H54 (cell line): ENCODE results near the gene CHD2.
"Not testable (repeated sequence)": the region's sequence is repeated elsewhere in the genome, so short reads cannot be mapped to it uniquely, and the experiment has no call there.

Experiments used
- DNase-seq: peaks from one replicate; pipeline ENCODE4 v3.0.0; 2011; ENCODE audit warnings: low spot score, mixed read lengths; ENCODE audit not compliant: insufficient read length
- FAIRE-seq: peaks from 3 replicates; lab custom pipeline; 2011; peaks lifted over from hg19 to GRCh38; lab: Jason Lieb, UNC
- POLR2A ChIP-seq: IDR thresholded peaks from 2 replicates; pipeline ENCODE4 v1.6.1; 2011; ENCODE audit warnings: low read depth, mild to moderate bottlenecking, low read length

Gene CHD2

GRCh38 chr15:92906563-92907081, 6.5 kb downstream of the CHD2 start:
- no peak for TF ChIP-seq POLR2A
- DNase-seq: no peak
- FAIRE-seq: peak; percentile 85

GRCh38 chr15:92907229-92907628, 7.1 kb downstream of the CHD2 start:
- FAIRE-seq: no peak
- no peak for DNase-seq
- no peak for TF ChIP-seq POLR2A

GRCh38 chr15:92907896-92908712, 8.0 kb downstream of the CHD2 start:
- no peak for DNase-seq
- FAIRE-seq: no peak
- TF ChIP-seq POLR2A: no peak

GRCh38 chr15:92908713-92909057, 8.6 kb downstream of the CHD2 start:
- DNase-seq (no peak), FAIRE-seq (no peak)
- TF ChIP-seq POLR2A: no peak

- TF ChIP-seq POLR2A: no peak
- FAIRE-seq (no peak), DNase-seq (no peak)
Measured at GRCh38 chr15:92909136-92909781, 9.1 kb downstream of the CHD2 start.

GRCh38 chr15:92910451-92910850, 10.3 kb downstream of the CHD2 start:
- no peak for TF ChIP-seq POLR2A
- FAIRE-seq (no peak), DNase-seq (no peak)

- DNase-seq: no peak
- no peak for TF ChIP-seq POLR2A
- no peak for FAIRE-seq
Measured at GRCh38 chr15:92914103-92914499, 14.0 kb downstream of the CHD2 start.

GRCh38 chr15:92914768-92915221, 14.7 kb downstream of the CHD2 start:
- no peak for TF ChIP-seq POLR2A
- DNase-seq (no peak), FAIRE-seq (no peak)

- DNase-seq (no peak), FAIRE-seq (no peak)
- TF ChIP-seq POLR2A: no peak
Measured at GRCh38 chr15:92915766-92916435, 15.8 kb downstream of the CHD2 start.

GRCh38 chr15:92917598-92918407, 17.7 kb downstream of the CHD2 start:
- DNase-seq (no peak), FAIRE-seq (no peak)
- TF ChIP-seq POLR2A: no peak

GRCh38 chr15:92918881-92919280, 18.8 kb downstream of the CHD2 start:
- not testable (repeated sequence) for FAIRE-seq, DNase-seq

- TF ChIP-seq POLR2A: no peak
- FAIRE-seq: no peak
- DNase-seq: no peak
Measured at GRCh38 chr15:92920595-92921161, 20.6 kb downstream of the CHD2 start.

- FAIRE-seq (no peak), DNase-seq (no peak)
- TF ChIP-seq POLR2A: no peak
Measured at GRCh38 chr15:92921215-92922131, 21.3 kb downstream of the CHD2 start.
